KBM-7 (cell line): ENCODE measurements around the gene FOXRED1.
A peak's percentile ranks its signal among the peaks of the same experiment; 100 is the strongest.
"Not testable (repeated sequence)": the region's sequence is repeated elsewhere in the genome, so short reads cannot be mapped to it uniquely, and the experiment has no call there.

Source experiments
- DNase-seq: peaks from one replicate; pipeline ENCODE4 v3.0.0-alpha.2; 2015
- in situ Hi-C: fragments of 300-500 bp; cut with MboI; formaldehyde crosslinking; loops from 2 replicates; pipeline ENCODE4 v1.14.3; 2020; ENCODE audit warnings: low sequenced_read_pairs, low pct_unique_long_range_greater_than_20kb, mixed read lengths

Gene FOXRED1

DNA sequence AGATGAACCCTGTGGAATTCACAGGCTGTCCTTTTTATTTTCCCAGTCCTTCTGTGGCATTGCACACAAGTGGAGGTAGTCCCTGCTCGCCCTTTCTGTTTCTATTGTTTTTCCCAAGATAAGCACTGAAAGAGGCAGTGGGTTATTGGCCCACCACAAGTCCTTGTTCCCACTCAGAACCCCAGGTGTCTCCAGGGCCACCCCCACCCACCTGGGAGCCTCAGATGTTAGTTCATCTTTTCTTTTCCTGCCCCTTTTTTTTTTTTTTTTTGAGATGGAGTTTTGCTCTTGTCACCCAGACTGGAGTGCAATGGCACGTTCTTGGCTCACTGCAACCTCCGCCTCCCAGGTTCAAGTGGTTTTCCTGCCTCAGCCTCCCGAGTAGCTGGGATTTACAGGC lies 39.8 kb downstream of the FOXRED1 start:
- DNase-seq, in situ Hi-C loops: not testable (repeated sequence)

DNA sequence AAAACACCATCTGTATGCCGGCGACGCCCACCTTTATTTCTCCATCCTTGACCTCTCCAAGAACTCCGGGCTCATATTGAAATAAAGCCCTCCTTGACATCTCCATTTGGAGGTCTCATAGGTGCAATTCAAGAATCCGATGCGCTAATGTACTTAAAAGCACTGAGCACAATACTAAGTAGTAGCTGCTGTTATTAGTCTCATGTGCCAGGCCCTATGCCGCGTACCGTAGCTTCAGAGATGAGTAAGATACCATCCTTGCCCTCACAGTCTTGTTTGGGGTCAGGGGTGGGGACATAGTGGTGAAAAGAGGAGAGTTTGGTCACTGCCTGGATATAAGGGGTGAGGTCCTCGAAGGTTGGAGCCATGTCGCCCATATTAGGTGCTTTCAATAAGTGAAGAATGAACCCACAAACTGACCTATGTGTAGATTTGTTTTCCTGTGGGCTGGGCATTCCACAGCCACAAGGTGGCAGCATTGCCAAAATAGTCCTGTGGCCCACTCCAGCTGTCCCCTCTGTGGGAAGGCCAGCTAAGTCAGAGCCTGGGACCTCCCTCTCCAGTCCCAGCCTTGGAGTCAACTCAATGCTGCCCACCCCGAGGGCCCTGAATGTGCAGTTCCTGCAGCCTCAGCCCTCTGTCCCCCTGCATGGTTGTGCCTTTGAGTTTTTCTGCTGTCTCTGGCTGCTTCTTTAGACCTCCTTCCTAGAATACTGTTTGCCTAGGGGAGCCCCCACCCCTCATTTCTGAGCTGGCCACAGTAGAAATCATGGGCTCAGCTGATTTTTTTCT lies 41.4 kb downstream of the FOXRED1 start:
- in situ Hi-C loops: no loop called here
- DNase-seq: peak; percentile 90

DNA sequence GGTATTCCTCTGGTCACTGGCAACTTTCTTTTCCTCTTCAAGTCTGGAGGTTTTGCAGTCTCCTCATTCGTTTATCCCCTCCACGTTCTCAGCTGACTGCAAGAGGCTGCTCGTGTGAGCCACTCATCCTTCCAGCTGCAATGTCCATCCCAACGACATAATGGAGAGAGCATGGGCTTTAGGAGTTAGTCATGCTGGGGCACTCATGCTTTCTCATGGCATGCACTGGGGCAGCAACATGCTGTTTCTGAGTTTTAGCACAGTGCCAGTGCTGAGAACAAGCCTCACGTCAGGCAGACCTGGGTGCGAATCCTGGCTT lies 42.0 kb downstream of the FOXRED1 start:
- no peak for DNase-seq
- in situ Hi-C loops: no loop called here

DNA sequence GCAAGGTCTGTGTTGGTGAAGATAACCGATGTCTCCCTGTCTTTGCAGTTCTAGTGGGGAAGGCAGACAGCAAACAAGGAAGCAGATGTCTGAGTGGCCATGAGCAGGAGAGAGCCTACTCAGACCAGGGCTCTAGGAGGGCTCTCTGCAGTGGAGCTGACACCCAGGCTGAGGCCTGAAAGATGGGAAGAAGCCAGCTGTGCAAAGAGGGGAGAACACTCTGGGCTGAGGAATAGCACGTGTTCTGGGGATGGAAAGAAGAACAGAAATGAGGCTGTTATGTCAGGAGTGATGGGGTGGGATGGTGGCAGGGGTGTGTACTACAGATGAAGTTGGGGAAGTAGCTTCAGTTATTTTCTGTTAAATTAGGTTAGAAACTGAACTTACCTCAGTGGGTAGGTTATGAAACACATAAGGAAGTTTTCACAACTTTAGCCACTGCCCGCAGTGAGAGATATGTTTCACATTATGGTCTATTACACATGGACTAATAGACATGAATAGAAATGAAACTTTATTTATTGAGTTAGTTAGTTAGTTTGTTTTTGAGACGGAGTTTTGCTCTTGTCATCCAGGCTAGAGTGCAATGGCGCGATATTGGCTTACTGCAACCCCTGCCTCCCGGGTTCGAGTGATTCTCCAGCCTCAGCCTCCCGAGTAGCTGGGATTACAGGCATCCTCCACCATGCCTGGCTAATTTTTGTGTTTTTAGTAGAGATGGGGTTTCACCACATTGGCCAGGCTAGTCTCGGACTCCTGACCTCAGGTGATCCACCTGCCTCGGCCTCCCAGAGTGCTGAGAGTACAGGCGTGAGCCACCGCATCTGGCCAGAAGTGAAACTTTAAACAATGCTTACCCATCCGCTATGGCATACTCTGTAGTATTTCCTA lies 42.7 kb downstream of the FOXRED1 start:
- peak; percentile 55 for DNase-seq
- in situ Hi-C loops: no loop called here

DNA sequence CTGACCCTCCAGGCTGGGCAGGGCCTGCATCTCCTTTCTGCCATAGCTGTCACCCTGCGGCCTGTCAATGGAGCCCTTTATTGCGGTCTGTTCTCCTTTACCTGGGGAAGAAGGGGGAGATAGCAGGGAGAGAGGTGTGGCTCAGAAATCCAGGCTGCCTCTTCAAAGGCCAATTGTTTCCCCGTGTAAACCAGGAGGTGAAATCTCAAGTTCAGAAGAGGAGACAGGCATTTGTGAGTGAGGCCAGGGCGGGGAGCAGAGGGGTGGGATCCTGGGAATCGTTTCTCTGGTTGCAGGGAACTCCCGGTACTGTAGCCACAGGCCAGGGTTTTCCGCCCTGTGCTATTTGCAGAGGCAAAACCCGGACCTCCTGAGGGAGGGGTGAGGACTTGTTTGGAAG lies 44.0 kb downstream of the FOXRED1 start:
- in situ Hi-C loops: no loop called here

DNA sequence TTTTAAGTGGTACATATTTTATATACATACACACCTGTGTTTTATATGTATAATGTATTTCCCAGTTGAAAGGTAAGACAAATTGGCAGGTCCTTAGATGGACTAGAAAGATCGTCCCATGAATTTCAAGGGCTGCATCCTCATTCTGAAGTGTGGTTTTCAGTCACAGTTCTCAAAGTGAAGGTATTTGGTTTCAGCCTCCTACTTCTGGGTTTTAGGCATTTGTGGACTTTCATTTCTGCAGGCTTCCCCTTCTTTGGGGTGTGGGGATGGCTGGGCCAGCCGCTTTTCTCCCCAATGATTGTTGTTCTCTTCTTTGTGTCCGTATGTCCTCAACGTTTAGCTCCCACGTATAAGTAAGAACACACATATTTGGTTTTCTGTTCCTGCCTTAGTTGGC lies 44.9 kb downstream of the FOXRED1 start:
- in situ Hi-C loops: no loop called here
- no peak for DNase-seq

More for the DNA sequence above, 44.0 kb downstream of the FOXRED1 start:
- no peak for DNase-seq

DNA sequence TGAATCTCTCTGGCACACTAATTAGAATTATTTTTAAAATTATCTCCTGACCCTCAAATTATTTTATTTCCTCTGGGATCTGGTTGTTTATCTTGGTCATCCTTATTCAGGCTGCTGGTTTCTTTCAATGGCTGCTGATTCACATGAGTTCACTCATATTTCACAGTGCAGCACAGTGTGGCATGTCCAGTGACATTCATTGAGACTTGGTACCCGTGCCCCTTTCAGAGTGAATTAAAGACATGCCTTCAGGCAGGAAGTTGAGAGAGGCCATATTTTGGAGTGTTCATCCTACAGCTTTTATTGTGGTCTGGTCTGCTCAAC lies 48.4 kb downstream of the FOXRED1 start:
- in situ Hi-C loops: no loop called here
- no peak for DNase-seq

DNA sequence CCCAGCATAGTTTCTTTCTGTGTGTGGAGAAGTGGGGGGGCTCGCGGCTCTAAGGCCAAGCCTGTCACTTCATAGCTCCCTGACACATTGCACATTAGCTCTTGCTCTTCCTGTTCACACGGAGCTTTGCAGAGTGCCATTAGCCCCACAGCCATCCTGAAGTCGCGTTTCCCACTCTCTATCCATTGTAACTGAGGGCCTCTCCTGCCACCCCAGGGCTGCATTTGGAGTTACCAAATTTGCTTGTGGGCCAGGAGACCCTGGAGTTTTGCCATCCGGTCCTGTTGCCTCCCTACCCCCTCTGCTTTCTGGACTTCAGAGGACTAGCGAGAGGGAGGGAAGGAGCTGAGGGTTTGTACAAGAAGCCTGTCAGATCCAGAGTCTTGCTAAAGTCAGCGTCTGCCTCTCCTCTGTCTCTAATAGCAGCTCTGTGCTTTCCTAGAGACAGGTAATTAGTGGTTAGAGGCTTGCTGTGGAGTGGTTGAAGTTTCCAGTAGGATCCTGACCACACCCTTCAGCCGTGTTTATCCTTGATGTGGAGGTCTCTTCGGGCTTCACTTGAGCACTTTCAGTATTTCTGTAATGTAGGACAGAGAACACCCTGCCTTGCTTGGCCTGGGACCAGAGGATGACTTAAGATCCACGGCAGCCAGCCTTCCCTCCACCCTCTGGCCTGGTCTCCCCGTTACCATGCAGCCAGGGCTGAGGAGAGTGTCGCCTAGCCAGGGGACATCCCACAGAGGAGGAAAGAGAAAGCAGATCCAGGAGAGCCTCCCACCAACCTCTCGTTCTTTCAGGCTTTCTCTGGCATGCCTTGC lies 49.0 kb downstream of the FOXRED1 start:
- in situ Hi-C loops: no loop called here
- peak; percentile 73 for DNase-seq

DNA sequence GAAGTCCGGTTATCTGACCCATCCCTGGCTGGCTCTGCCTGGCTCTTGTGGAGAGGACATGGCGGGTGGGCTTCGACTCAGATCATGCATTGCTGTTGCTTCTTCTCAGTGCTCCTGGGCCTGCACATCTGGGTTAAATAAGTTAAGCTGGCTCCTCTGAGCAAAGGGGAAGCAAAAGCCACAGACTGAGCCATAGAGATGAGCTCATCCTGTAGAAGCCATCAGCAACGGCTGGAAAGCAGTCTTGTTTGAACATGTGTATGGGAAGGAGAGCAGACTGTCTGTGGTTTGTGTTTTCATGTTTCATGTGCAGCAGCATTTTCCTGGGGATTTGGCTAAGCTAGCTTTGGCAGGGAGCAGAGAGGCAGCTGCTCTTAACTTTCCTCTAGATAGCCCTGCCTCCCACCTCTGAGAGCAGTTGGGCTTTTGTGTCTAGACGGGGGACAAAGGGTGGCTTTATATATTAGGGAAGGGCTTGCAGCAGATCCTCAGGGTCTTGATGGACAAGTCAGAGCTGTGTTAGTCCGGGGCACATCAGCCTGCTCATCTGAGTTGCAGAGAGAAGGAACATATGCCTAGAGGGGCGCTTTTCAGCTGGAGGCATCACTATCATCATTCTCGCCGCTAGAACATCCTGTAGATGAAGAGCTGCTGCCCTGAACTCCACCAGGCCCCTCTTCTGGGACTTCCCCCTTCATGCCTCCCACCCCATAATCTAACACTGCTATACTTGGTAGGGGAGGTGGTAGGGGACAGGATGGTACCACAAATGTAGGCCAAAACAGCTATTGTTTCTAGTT lies 49.8 kb downstream of the FOXRED1 start:
- peak; percentile 97 for DNase-seq
- in situ Hi-C loops: no loop called here

DNA sequence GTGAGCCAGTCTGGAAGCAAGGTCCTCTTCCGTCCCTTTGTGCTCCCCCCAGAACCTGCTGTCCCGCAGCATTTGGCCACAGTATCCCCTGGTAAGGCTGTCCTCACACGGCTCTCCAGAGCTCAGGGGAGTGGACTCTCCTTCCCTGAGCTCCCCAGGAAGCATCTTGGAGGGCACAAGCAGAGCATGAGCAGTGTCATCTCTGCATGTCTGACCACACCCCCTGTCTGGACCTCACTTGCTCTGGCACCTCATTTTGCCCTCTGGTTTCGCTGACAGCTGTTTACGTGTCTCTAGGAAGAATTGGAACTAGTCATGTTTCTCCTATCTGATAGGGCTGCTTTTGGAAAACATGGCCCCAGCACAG lies 50.4 kb downstream of the FOXRED1 start:
- DNase-seq: no peak

DNA sequence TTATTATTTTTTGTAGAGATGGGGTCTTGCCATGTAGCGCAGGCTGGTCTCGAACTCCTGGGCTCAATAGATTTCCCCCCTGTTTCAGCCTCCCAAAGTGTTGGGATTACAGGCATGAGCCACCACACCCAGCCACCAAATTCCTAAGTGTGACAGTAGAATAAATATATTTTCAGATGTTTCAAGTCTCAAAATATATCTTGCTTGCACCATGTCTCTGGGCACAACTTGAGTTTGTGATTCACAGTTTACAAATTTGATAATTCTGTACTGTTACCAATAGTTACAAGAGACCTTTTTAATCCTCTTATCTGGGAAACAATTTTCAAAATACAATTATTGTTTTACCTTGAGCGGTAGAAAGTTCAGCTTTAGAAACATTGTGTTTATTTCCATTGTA lies 54.0 kb downstream of the FOXRED1 start:
- in situ Hi-C loops: no loop called here

More for the DNA sequence above, 50.4 kb downstream of the FOXRED1 start:
- in situ Hi-C loops: no loop called here

DNA sequence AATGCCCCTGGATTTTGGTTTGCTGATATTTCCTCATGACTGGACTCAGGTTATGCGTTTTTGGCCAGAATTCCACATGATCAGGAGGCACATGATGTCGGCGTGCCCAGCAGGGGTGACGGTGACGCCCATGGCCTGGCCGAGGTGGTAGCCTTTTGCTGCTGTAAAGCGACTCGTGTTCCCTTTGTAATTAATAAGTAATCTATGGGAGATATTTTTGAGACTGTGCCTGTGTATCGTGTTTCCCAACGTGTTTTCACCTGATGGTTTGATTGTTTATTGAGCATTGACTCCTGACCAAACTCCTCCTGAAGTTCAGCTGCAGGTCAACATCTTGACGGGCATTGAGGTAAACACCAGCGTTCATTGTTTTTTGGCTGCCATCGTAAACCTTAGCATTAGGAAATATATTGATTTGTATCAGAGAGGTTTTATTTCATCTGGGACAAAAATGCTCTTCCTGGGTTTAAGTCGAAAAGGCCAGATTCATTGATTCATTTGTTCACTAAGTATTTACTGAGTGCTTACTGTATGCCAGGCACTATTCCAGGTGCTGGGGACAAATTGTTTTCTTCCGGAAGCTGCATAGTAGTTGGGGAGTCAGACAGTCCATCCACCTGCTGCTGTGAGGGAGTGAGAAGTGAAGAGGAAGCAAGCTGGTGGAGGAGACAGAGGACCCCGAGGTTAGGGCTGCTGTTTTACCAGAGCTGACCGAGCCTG lies 58.5 kb downstream of the FOXRED1 start:
- in situ Hi-C loops: no loop called here
- DNase-seq: no peak

More for the DNA sequence above, 54.0 kb downstream of the FOXRED1 start:
- no peak for DNase-seq
